Measurements from ENCODE around the gene DLGAP3.

DNA sequence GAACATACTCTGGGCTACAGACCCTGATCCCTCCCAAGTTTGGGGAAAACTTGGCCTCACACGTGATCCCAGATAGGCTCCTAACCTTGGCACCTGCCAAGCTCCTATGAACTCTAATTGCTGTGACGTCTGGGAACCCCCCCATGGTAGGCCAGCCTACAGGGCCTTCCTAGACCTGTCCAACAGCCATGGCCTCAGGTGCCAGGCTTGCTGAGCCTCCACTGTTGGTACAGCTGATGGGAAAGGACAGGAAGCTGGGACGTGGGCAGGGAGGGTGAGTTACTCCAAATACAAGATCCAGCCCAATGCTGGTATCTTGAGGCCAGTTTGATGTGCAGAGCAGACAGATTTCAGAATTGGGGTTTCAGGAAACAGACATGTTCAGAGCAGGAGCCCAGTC is 89.0 kb downstream of the DLGAP3 start:
- TF ChIP-seq POLR2A (IDR thresholded peaks at IDR 0.05; ENCODE audit: borderline replicate concordance, extremely low read depth, insufficient read depth, insufficient read length) = no peak
- TF ChIP-seq, protein P1, sequence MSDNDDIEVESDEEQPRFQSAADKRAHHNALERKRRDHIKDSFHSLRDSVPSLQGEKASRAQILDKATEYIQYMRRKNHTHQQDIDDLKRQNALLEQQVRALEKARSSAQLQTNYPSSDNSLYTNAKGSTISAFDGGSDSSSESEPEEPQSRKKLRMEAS (IDR thresholded peaks at IDR 0.05) = no peak
- TF ChIP-seq RAD21 (IDR thresholded peaks at IDR 0.05; ENCODE audit: low read depth) = no peak
- TF ChIP-seq EZH2 (IDR thresholded peaks at IDR 0.05) = no peak
- TF ChIP-seq, protein P2, sequence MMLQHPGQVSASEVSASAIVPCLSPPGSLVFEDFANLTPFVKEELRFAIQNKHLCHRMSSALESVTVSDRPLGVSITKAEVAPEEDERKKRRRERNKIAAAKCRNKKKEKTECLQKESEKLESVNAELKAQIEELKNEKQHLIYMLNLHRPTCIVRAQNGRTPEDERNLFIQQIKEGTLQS (IDR thresholded peaks at IDR 0.05) = no peak
- TF ChIP-seq ZNF274 (IDR thresholded peaks at IDR 0.05; ENCODE audit: low read depth, low read length) = no peak
- TF ChIP-seq, protein P3, sequence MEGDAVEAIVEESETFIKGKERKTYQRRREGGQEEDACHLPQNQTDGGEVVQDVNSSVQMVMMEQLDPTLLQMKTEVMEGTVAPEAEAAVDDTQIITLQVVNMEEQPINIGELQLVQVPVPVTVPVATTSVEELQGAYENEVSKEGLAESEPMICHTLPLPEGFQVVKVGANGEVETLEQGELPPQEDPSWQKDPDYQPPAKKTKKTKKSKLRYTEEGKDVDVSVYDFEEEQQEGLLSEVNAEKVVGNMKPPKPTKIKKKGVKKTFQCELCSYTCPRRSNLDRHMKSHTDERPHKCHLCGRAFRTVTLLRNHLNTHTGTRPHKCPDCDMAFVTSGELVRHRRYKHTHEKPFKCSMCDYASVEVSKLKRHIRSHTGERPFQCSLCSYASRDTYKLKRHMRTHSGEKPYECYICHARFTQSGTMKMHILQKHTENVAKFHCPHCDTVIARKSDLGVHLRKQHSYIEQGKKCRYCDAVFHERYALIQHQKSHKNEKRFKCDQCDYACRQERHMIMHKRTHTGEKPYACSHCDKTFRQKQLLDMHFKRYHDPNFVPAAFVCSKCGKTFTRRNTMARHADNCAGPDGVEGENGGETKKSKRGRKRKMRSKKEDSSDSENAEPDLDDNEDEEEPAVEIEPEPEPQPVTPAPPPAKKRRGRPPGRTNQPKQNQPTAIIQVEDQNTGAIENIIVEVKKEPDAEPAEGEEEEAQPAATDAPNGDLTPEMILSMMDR (IDR thresholded peaks at IDR 0.05 in 2 of 3, conservative IDR thresholded peaks at IDR 0.05 in 1 of 3; ENCODE audit: borderline replicate concordance in 1 of 3, insufficient read depth in 1 of 3, low read depth in 2 of 3, low read length in 2 of 3) = no peak
- no peak for TF ChIP-seq POLR2AphosphoS5 (IDR thresholded peaks at IDR 0.05; ENCODE audit: low read depth, low read length)
- TF ChIP-seq ELF1 (IDR thresholded peaks at IDR 0.05; ENCODE audit: borderline replicate concordance, low read depth) = no peak
- TF ChIP-seq YY1 (IDR thresholded peaks at IDR 0.05; ENCODE audit: extremely low read depth, insufficient replicate concordance, low read depth, low read length) = no peak
- TF ChIP-seq TCF7L2 (IDR thresholded peaks at IDR 0.05; ENCODE audit: borderline replicate concordance, extremely low read depth, insufficient read depth, insufficient read length) = no peak
- TF ChIP-seq, protein P4, sequence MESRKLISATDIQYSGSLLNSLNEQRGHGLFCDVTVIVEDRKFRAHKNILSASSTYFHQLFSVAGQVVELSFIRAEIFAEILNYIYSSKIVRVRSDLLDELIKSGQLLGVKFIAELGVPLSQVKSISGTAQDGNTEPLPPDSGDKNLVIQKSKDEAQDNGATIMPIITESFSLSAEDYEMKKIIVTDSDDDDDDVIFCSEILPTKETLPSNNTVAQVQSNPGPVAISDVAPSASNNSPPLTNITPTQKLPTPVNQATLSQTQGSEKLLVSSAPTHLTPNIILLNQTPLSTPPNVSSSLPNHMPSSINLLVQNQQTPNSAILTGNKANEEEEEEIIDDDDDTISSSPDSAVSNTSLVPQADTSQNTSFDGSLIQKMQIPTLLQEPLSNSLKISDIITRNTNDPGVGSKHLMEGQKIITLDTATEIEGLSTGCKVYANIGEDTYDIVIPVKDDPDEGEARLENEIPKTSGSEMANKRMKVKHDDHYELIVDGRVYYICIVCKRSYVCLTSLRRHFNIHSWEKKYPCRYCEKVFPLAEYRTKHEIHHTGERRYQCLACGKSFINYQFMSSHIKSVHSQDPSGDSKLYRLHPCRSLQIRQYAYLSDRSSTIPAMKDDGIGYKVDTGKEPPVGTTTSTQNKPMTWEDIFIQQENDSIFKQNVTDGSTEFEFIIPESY (IDR thresholded peaks at IDR 0.05; ENCODE audit: extremely low read depth, insufficient replicate concordance, low read length) = no peak

All from HCT116 (cell line).